OCI-LY1 (cell line): Measurements from ENCODE around the gene KIF11.

Experiments used
- H2AFZ ChIP-seq: fragments of 200-600 bp; sonication (generic), shearing (Covaris generic); 2 replicates; pipeline ENCODE4 v1.6.0; 2014; ENCODE audit warnings: antibody characterized with exemption, mild to moderate bottlenecking, low read length
- H3F3A ChIP-seq: fragments of 200-600 bp; sonication (generic), shearing (Covaris generic); 2 replicates; pipeline ENCODE4 v1.6.0; 2014; ENCODE audit warnings: mild to moderate bottlenecking, antibody characterized with exemption, low read length, moderate library complexity; ENCODE audit not compliant: insufficient read depth
- H3K27ac ChIP-seq: fragments of 200-600 bp; sonication (generic); 2 replicates; pipeline ENCODE4 v1.5.1; 2014; ENCODE audit warnings: low read length, mixed run types, mild to moderate bottlenecking, low read depth; ENCODE audit not compliant: poor library complexity, severe bottlenecking
- H3K27me3 ChIP-seq: fragments of 200-600 bp; sonication (generic); 2 replicates; pipeline ENCODE4 v1.6.0; 2014; ENCODE audit warnings: antibody characterized with exemption, mild to moderate bottlenecking, low read length, moderate library complexity; ENCODE audit not compliant: insufficient read depth
- H3K36me3 ChIP-seq: fragments of 200-600 bp; sonication (generic); 2 replicates; pipeline ENCODE4 v1.6.1; 2014; ENCODE audit warnings: mild to moderate bottlenecking, antibody characterized with exemption, low read length, moderate library complexity, mixed read lengths; ENCODE audit not compliant: insufficient read depth
- H3K4me1 ChIP-seq: fragments of 200-600 bp; sonication (generic); 2 replicates; pipeline ENCODE4 v1.5.1; 2014; ENCODE audit warnings: mild to moderate bottlenecking, low read length, moderate library complexity; ENCODE audit not compliant: insufficient read depth, severe bottlenecking
- H3K4me2 ChIP-seq: fragments of 200-600 bp; sonication (generic), shearing (Covaris generic); 2 replicates; pipeline ENCODE4 v1.6.1; 2014; ENCODE audit warnings: low read length
- H3K4me3 ChIP-seq: fragments of 200-600 bp; sonication (generic); 2 replicates; pipeline ENCODE4 v1.5.1; 2014; ENCODE audit warnings: low read length, low read depth, mild to moderate bottlenecking, mixed read lengths; ENCODE audit not compliant: poor library complexity, severe bottlenecking
- H3K79me2 ChIP-seq: fragments of 200-600 bp; shearing (Covaris generic); 2 replicates; pipeline ENCODE4 v1.6.1; 2016; ENCODE audit warnings: mixed run types, low read length, mixed read lengths; ENCODE audit not compliant: insufficient read depth
- H3K9ac ChIP-seq: fragments of 200-600 bp; sonication (generic), shearing (Covaris generic); 2 replicates; pipeline ENCODE4 v1.6.1; 2014; ENCODE audit warnings: mild to moderate bottlenecking, low read length, mixed read lengths
- H3K9me2 ChIP-seq: fragments of 200-600 bp; sonication (generic), shearing (Covaris generic); 2 replicates; pipeline ENCODE4 v1.6.1; 2014; ENCODE audit warnings: low read depth, mild to moderate bottlenecking, low read length, mixed read lengths
- H3K9me3 ChIP-seq: fragments of 200-600 bp; shearing (Covaris generic); 2 replicates; pipeline ENCODE4 v1.6.1; 2014; ENCODE audit warnings: low read length, mixed read lengths
- H4K20me1 ChIP-seq: fragments of 200-600 bp; sonication (generic), shearing (Covaris generic); 2 replicates; pipeline ENCODE4 v1.6.0; 2016; ENCODE audit warnings: mild to moderate bottlenecking, low read length; ENCODE audit not compliant: insufficient read depth
- CTCF ChIP-seq: fragments of 200-600 bp; sonication (generic), shearing (Covaris generic); IDR thresholded peaks from 2 replicates; pipeline ENCODE4 v1.5.1; 2017; ENCODE audit warnings: mild to moderate bottlenecking, antibody characterized with exemption, low read length, moderate library complexity, mixed read lengths
- EZH2 ChIP-seq: fragments of 200-600 bp; sonication (generic), shearing (Covaris generic); IDR thresholded peaks from 2 replicates; pipeline ENCODE4 v1.8.0; 2017; ENCODE audit warnings: borderline replicate concordance, mixed run types, mild to moderate bottlenecking, antibody characterized with exemption, low read length, moderate library complexity, mixed read lengths

The KIF11 gene

GRCh38 chr10:92619368-92619767 lies 26.4 kb downstream of the KIF11 start:
- TF ChIP-seq CTCF (no peak), EZH2 (no peak)
- H4K20me1 ChIP-seq: no peaks in the 10 kb centered on the region
- H3K27ac ChIP-seq: no peak overlapping the region
- H3K79me2 ChIP-seq: no peaks in the 10 kb centered on the region
- no peaks in the 10 kb centered on the region for H3K9me2 ChIP-seq
- H3K36me3 ChIP-seq: peaks cover 78% of the 10 kb centered on the region
- H3K9me3 ChIP-seq: no peaks in the 10 kb centered on the region
- no peak overlapping the region for H3K4me3 ChIP-seq
- H2AFZ ChIP-seq: no peak overlapping the region
- H3K4me2 ChIP-seq: no peak overlapping the region
- H3K27me3 ChIP-seq: no peaks in the 10 kb centered on the region
- H3F3A ChIP-seq: no peaks in the 10 kb centered on the region
- no peaks in the 10 kb centered on the region for H3K4me1 ChIP-seq
- H3K9ac ChIP-seq: no peak overlapping the region

GRCh38 chr10:92627845-92628480 lies 35.0 kb downstream of the KIF11 start:
- H3K9ac ChIP-seq: no peak overlapping the region
- H3K4me1 ChIP-seq: no peaks in the 10 kb centered on the region
- H3K27ac ChIP-seq: no peak overlapping the region
- no peak overlapping the region for H3K4me3 ChIP-seq
- no peaks in the 10 kb centered on the region for H4K20me1 ChIP-seq
- no peaks in the 10 kb centered on the region for H3K79me2 ChIP-seq
- no peak overlapping the region for H3K4me2 ChIP-seq
- no peaks in the 10 kb centered on the region for H3F3A ChIP-seq
- no peaks in the 10 kb centered on the region for H3K9me2 ChIP-seq
- TF ChIP-seq CTCF: no peak
- TF ChIP-seq EZH2: no peak
- H3K27me3 ChIP-seq: no peaks in the 10 kb centered on the region
- peaks cover 73% of the 10 kb centered on the region for H3K36me3 ChIP-seq
- no peaks in the 10 kb centered on the region for H3K9me3 ChIP-seq
- no peak overlapping the region for H2AFZ ChIP-seq

- Histone ChIP-seq H3K4me1 (no peaks in the 10 kb centered on the region), H3K79me2 (no peaks in the 10 kb centered on the region), H3K9me3 (no peaks in the 10 kb centered on the region), H3K4me3 (no peak overlapping the region), H3K9me2 (no peaks in the 10 kb centered on the region), H3K36me3 (peaks cover 70% of the 10 kb centered on the region), H3K9ac (no peak overlapping the region), H3K27ac (no peak overlapping the region), H3K27me3 (no peaks in the 10 kb centered on the region), H2AFZ (no peak overlapping the region), H4K20me1 (no peaks in the 10 kb centered on the region), H3K4me2 (no peak overlapping the region), H3F3A (no peaks in the 10 kb centered on the region)
- no peak for TF ChIP-seq EZH2
- no peak for TF ChIP-seq CTCF
Observed at GRCh38 chr10:92629945-92630344, 37.0 kb downstream of the KIF11 start.
